Fibroblast of pulmonary artery (primary cell): ENCODE results near the gene FAR2.

Experiments used
- DNase-seq: peaks from one replicate; pipeline ENCODE4 v3.0.0-alpha.2; 2010; ENCODE audit warnings: low read depth
- H3K4me3 ChIP-seq: replicated peaks from 2 replicates; pipeline ENCODE4 v1.5.1; 2011; ENCODE audit warnings: low read depth, mild to moderate bottlenecking, control low read depth, low read length, moderate library complexity
- TF ChIP-seq, protein P1 (sequence below): IDR thresholded peaks from 2 replicates; pipeline ENCODE4 v1.5.1; 2011; ENCODE audit warnings: mild to moderate bottlenecking, control low read depth, low read length, inconsistent platforms; ENCODE audit errors: missing control alignments

FAR2 gene

DNA sequence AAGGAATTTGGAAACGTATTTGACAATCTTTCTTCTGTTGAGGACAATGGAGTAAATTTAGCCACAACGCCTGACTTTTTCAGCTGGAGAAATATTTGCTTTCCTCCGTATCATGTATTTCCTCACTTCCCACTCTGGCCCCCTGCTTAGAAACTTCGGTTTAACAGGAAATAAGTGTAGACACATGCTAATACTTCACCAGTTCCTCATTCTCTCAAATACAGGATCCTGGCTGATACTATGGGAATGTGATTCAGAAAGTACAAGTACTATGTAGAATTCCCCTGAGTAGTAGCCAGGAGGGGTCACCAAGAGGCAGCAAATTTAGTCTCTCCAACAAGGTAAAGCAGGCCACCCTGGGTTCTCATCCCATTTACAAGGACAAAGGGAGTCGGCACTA lies 58.0 kb downstream of the FAR2 start:
- TF ChIP-seq, protein P1, sequence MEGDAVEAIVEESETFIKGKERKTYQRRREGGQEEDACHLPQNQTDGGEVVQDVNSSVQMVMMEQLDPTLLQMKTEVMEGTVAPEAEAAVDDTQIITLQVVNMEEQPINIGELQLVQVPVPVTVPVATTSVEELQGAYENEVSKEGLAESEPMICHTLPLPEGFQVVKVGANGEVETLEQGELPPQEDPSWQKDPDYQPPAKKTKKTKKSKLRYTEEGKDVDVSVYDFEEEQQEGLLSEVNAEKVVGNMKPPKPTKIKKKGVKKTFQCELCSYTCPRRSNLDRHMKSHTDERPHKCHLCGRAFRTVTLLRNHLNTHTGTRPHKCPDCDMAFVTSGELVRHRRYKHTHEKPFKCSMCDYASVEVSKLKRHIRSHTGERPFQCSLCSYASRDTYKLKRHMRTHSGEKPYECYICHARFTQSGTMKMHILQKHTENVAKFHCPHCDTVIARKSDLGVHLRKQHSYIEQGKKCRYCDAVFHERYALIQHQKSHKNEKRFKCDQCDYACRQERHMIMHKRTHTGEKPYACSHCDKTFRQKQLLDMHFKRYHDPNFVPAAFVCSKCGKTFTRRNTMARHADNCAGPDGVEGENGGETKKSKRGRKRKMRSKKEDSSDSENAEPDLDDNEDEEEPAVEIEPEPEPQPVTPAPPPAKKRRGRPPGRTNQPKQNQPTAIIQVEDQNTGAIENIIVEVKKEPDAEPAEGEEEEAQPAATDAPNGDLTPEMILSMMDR: no peak
- DNase-seq: peak; percentile 71
- no peak overlapping the region for H3K4me3 ChIP-seq

GRCh38 chr12:29208060-29208459 lies 59.0 kb downstream of the FAR2 start:
- no peak for DNase-seq
- H3K4me3 ChIP-seq: no peak overlapping the region
- TF ChIP-seq, protein P1: no peak

DNA sequence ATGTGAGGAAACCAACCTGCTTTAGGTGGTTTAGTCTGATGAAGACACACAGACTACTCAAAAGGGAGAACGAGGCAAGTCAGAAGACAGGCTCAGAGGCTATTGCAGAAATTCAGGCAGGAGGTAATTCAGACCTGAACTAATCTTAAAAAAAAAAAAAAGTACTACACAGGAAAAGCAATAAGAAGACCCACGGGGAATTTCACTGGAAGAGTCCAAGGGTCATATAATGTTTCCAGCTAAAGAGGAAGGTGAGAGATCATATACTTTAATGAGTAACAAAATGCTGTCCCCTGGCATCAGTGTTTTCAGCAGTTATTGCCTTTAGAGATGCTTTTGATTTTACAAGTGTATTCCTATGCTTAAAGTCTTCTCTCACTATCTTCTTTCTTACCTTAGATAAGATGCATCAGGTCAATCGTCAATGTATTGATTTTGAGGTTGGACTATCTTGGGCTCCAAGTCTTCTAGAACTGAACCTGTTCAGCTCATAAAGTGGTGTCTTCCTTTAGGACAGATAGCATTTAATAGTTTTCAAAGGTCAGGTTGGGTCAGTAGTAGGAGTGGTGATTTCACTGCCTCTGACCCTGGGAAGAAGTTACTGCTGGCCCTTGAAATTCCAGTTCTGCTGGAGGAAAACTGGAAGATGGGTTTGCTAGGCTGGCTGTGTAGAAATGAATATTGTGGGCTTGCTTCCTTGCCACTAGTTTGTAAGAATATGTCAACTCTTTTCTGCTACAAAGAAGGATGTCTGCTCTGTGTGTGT lies 60.0 kb downstream of the FAR2 start:
- no peak overlapping the region for H3K4me3 ChIP-seq
- no peak for DNase-seq
- TF ChIP-seq, protein P1: no peak

DNA sequence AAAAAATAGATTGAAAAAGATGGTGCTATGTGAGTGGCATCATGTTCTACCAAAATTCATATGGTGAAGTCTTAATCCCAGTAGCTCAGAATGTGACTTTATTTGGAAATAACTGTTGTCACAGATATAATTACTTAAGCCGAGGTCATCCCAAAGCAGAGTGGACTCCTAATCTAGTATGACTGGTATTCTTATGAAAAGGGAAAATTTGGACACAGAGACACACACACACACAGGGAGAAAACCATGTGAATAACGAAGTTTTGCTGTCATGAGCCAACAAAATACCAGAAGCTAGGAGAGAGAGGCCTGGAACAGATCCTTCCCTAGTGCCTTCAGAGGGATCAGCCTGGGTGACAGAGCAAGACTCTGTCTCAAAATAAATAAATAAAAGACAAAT lies 62.6 kb downstream of the FAR2 start:
- no peak overlapping the region for H3K4me3 ChIP-seq
- DNase-seq: no peak
- TF ChIP-seq, protein P1: no peak

DNA sequence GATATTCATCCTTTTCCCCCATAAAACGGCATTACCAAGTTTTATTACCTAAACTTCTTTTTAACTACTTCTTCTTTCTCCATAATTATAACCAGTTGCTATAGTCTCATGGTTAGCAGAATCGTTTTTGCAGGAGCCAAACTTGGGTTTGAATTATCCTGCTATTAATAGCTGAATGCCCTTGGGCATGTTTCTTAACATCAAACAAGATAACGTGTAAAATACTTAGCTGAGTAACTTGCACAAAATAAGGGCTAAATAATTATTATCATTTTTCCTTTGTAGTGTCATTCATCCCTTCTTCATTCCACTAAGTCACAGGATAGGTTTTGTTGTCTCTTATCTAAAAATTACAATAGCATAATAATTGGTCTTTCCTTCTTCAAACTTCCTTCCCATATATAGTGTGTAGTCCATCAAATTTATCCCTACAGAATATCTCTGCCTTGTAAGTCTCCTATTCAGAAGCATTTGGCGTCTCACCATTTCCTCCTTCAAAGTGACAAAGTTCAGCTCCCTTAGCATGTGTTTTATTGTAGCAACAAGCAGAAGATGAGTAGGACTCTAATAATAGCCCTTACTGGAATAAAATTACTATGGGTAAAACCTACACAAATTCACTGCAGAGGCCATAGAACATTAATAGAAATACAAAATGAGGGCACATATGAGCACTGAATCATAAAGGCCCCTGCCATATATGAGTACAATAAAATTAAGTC lies 63.8 kb downstream of the FAR2 start:
- peak; percentile 13 for DNase-seq
- TF ChIP-seq, protein P1: no peak
- no peak overlapping the region for H3K4me3 ChIP-seq

GRCh38 chr12:29216266-29216665 lies 67.2 kb downstream of the FAR2 start:
- DNase-seq: no peak
- no peak overlapping the region for H3K4me3 ChIP-seq
- TF ChIP-seq, protein P1: no peak
